Memory B cell (primary cell): ENCODE data around the gene NRSN1.

ENCODE experiments used
- ATAC-seq: fragments of 150-1000 bp; cut with Tn5 transposase; 2 replicates; pipeline ENCODE4 v1.10.0; 2021; ENCODE audit warnings: low read depth, mild to moderate bottlenecking, moderate library complexity
- DNase-seq, 2 donors: peaks; one replicate each; pipeline ENCODE4 v3.0.0; 2022; ENCODE audit warnings: low spot score in 2 of 2
- H3K27ac Mint-ChIP-seq: one replicate; pipeline ENCODE4 v1.8.0; 2022; ENCODE audit warnings: mild to moderate bottlenecking, moderate library complexity, mixed read lengths
- H3K27me3 Mint-ChIP-seq: one replicate; pipeline ENCODE4 v1.8.0; 2022; ENCODE audit warnings: mixed read lengths
- H3K36me3 Mint-ChIP-seq: one replicate; pipeline ENCODE4 v1.8.0; 2022; ENCODE audit warnings: mild to moderate bottlenecking, mixed read lengths
- H3K4me1 Mint-ChIP-seq: one replicate; pipeline ENCODE4 v1.8.0; 2022; ENCODE audit warnings: mixed read lengths
- H3K4me3 Mint-ChIP-seq: one replicate; pipeline ENCODE4 v1.8.0; 2022; ENCODE audit warnings: mild to moderate bottlenecking, moderate library complexity, mixed read lengths
- H3K9me3 Mint-ChIP-seq: one replicate; pipeline ENCODE4 v1.8.0; 2022; ENCODE audit warnings: mixed read lengths

NRSN1 gene

DNA sequence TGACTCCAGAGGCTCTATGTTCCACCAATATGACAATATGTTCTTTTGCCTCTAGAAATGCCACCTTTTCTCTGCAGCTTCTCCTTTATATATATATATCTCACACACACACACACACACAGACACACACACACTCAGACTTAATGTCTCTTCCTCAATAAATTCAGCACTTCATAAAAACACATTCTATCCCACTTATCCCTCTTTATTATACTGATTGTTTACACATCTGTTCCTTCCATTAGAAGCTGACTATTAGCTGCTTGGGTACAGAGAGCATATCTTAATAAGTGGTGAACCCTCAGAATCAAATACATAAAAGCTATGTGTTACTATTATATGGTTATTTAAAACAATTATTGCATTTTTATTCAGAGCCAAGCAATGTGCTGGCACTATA lies 23.3 kb downstream of the NRSN1 start:
- no peak for DNase-seq
- peaks cover 2% of the 10 kb centered on the region for H3K36me3 Mint-ChIP-seq
- no peak overlapping the region for H3K4me3 Mint-ChIP-seq
- H3K27ac Mint-ChIP-seq: no peak overlapping the region
- H3K27me3 Mint-ChIP-seq: peaks cover 2% of the 10 kb centered on the region
- H3K9me3 Mint-ChIP-seq: peaks cover 3% of the 10 kb centered on the region
- H3K4me1 Mint-ChIP-seq: no peaks in the 10 kb centered on the region
- ATAC-seq: no peak

DNA sequence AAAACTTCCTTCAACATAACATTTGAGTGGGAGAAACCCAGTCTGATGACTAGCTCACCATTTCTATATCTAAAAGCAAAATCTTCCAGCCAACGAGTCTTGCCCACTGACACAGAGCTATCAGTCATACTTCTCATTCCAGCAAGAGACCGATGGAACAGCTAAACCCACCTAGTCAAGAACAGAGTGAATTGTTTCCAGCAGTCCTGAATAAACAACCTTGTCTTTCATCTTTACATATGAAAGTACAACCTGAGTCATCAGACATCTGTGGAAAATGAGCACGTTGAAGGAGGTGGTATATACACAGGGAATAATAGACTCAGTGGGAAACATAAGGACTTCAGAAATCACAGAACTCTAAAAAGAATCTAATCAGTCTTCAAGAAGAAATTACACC lies 23.8 kb downstream of the NRSN1 start:
- Mint-ChIP-seq H3K27ac (no peak overlapping the region), H3K27me3 (peaks cover 2% of the 10 kb centered on the region), H3K36me3 (peaks cover 2% of the 10 kb centered on the region), H3K9me3 (peaks cover 3% of the 10 kb centered on the region), H3K4me3 (no peak overlapping the region), H3K4me1 (no peaks in the 10 kb centered on the region)
- DNase-seq (no peak), ATAC-seq (no peak)

DNA sequence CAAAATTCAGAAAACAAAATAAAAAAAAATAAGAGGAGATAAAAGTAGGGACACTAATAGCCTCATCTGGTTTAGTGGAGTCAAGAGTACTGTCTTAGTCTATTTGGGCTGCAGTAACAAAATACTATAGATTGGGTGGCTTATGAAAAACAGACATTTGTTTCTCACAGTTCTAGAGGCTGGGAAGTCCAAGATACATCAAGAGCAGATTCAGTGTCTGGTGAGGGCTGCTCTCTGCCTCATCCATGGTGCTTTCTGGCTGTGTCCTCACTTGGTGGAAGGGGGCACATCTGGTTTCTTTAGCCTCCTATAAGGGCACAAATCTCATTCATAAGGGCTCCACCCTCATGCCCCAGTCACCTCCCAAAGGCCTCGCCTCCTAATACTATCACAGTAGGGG lies 26.0 kb downstream of the NRSN1 start:
- ATAC-seq: no peak
- H3K27ac Mint-ChIP-seq: no peak overlapping the region
- peaks cover 2% of the 10 kb centered on the region for H3K36me3 Mint-ChIP-seq
- H3K4me1 Mint-ChIP-seq: no peaks in the 10 kb centered on the region
- H3K9me3 Mint-ChIP-seq: peaks cover 3% of the 10 kb centered on the region
- DNase-seq: no peak
- H3K27me3 Mint-ChIP-seq: peaks cover 4% of the 10 kb centered on the region
- H3K4me3 Mint-ChIP-seq: no peak overlapping the region

DNA sequence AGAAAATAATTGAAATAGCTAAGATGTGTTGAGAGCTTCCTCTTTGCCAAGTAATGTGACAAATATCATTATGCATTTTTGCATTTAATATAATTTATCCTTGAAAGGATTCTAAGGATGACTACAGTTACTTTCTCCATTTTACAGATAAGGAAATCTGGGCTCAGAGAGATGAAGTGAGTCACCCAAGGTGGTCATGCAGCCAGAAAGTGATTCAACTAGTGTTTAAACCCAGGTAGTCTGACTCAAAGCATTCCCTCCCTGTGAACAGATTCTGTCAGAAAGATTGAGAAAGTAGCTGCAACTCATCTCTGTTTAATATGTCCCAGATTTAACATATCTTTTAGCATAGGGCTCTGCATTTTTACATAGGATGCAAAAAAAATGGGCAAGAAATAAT lies 28.1 kb downstream of the NRSN1 start:
- Mint-ChIP-seq H3K36me3 (peaks cover 2% of the 10 kb centered on the region), H3K4me3 (no peak overlapping the region), H3K27me3 (peaks cover 4% of the 10 kb centered on the region), H3K4me1 (no peaks in the 10 kb centered on the region), H3K27ac (no peak overlapping the region), H3K9me3 (peaks cover 3% of the 10 kb centered on the region)
- DNase-seq: no peak
- no peak for ATAC-seq

DNA sequence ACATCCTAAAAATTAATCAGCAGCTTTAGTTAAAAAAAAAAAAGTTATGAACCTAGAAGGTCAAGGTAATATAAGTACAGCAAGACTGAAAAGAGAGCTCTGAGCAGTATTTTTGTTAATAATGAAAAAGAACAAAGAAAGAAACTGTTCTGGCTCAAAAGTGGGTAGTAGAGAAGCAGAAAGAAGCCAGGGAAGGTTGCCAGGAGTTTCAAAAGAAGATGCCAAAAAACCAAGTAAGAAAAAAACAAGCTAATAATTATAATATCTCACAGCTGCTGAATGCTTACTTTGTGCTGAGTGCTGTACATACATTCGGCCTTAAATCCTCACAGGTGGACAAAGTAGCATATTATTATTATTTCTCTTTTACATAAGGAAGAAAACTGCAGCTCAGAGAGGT lies 31.9 kb downstream of the NRSN1 start:
- Mint-ChIP-seq H3K27ac (no peak overlapping the region), H3K4me1 (no peaks in the 10 kb centered on the region), H3K9me3 (peaks cover 3% of the 10 kb centered on the region), H3K27me3 (peaks cover 2% of the 10 kb centered on the region), H3K36me3 (no peaks in the 10 kb centered on the region), H3K4me3 (no peak overlapping the region)
- no peak for DNase-seq
- no peak for ATAC-seq

DNA sequence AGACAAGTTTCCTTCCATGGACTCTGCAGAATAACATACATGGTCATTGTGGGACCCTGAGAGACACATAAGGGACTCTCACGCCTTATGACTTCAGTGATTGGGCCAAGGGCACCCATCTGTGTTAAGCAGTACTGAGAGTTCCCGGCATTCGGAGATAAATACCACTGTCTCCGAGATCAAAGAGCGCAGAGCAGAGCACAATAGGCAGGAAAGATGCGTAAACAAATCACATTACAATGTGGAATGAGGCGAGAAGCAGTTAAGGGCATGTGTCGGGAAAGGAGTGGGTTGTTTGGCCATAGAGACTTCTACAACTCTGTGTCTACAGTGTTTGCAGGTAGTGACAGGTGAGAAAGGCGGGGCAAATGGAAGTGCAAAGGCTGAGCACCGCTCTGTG lies 57.6 kb downstream of the NRSN1 start:
- no peaks in the 10 kb centered on the region for H3K4me1 Mint-ChIP-seq
- no peak for ATAC-seq
- no peaks in the 10 kb centered on the region for H3K36me3 Mint-ChIP-seq
- H3K9me3 Mint-ChIP-seq: peaks cover 4% of the 10 kb centered on the region
- peaks cover 3% of the 10 kb centered on the region for H3K27me3 Mint-ChIP-seq
- no peak for DNase-seq
- H3K4me3 Mint-ChIP-seq: no peak overlapping the region
- H3K27ac Mint-ChIP-seq: no peak overlapping the region

DNA sequence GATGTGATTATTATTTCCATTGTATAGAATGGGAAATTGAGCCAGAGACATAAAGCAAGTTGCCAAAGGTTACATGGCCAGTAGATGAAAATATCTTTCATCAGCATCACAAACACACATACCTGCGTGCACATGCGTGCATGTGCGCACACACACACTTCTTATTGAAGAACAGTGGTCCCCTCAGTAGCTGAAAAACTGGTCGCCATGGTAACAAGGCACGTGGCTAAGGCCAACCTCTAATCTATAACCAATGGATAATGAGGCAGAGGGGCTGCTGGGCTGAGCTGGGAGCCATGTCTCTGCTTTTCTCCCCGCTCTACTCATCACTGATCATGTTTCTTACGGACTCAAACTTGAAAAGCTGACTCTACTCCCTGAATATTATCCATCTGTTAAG lies 60.3 kb downstream of the NRSN1 start:
- no peak overlapping the region for H3K27ac Mint-ChIP-seq
- no peak for DNase-seq

DNA sequence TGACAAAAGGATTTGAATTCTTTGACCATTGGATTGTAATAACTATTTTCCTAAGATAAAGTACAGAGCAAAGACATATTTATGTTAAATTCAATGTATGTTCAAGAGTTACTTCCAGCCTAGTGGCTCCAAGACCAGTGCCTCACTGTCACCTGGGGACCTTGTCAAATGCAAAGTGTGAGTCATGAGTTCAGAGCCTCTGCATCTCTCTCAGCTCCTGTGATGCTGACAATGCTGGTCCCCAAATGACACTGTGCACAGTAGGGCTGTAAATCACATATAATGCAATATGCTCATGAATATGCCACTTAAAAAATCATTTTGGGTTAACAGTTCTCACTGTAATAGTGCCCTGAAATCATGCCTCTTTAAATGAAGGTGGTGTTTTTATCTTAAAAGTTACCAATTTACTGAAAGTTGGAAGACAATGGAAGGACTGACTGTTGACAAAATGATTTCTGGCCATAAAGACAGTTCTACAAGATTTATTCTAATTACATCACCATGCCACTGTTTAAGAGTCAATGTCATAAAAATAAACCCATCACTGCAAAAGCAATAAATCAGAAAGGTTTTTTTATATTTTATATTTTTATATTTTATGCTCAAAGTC lies 62.1 kb downstream of the NRSN1 start:
- Mint-ChIP-seq H3K4me3 (no peak overlapping the region), H3K4me1 (no peaks in the 10 kb centered on the region), H3K36me3 (no peaks in the 10 kb centered on the region), H3K27me3 (peaks cover 9% of the 10 kb centered on the region), H3K9me3 (peaks cover 4% of the 10 kb centered on the region), H3K27ac (no peak overlapping the region)
- no peak for ATAC-seq
- no peak for DNase-seq

More for the DNA sequence above, 60.3 kb downstream of the NRSN1 start:
- Mint-ChIP-seq H3K9me3 (peaks cover 1% of the 10 kb centered on the region), H3K4me1 (no peaks in the 10 kb centered on the region), H3K27me3 (peaks cover 3% of the 10 kb centered on the region), H3K4me3 (no peak overlapping the region), H3K36me3 (no peaks in the 10 kb centered on the region)
- ATAC-seq: no peak

DNA sequence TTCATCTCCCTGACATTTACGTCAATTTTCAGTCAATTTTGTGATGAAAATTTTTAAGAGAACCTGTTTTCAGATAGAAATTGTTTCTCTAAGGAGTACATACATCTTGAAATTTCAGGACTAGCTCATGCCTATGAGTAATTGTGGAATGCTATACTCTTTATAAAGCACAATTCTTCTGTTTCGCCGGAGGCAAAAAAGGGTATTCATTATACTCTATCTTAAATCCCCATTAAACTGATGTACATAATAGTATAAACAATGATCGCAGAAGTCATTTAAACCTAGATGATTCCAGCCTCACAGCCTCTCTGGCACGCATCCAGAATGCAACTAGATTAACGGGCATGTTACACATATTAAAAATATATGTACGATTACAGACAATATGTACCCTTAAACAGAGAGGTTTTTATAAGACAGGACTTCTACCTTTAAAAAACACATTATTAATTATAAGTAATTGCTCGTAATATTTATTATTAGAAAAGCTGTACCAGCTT lies 62.6 kb downstream of the NRSN1 start:
- Mint-ChIP-seq H3K9me3 (peaks cover 4% of the 10 kb centered on the region), H3K27ac (no peak overlapping the region), H3K36me3 (no peaks in the 10 kb centered on the region), H3K4me1 (no peaks in the 10 kb centered on the region), H3K27me3 (peaks cover 7% of the 10 kb centered on the region), H3K4me3 (no peak overlapping the region)
- DNase-seq (no peak), ATAC-seq (no peak)

DNA sequence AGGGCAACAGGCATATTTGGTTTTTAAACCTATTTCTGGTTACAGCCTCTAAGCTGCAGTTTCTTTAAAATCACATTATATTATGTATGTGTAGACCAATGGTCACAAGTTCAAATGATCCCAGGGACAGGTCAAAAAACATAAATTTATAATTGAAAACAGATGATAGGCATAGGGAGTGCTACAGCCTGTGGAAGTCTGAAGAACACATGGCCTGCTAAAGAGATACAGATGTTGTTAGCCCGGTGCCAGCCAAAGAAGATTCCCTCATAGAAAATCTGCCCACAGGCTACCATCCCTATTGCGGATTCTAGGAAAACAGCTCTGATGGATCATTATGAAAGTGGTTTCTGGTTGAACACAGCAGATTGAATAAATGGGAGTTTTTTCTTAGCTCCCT lies 65.3 kb downstream of the NRSN1 start:
- H3K4me3 Mint-ChIP-seq: no peak overlapping the region
- peaks cover 4% of the 10 kb centered on the region for H3K9me3 Mint-ChIP-seq
- ATAC-seq (no peak), DNase-seq (no peak)
- H3K27ac Mint-ChIP-seq: no peak overlapping the region
- H3K36me3 Mint-ChIP-seq: no peaks in the 10 kb centered on the region
- peaks cover 7% of the 10 kb centered on the region for H3K27me3 Mint-ChIP-seq
- H3K4me1 Mint-ChIP-seq: no peaks in the 10 kb centered on the region

DNA sequence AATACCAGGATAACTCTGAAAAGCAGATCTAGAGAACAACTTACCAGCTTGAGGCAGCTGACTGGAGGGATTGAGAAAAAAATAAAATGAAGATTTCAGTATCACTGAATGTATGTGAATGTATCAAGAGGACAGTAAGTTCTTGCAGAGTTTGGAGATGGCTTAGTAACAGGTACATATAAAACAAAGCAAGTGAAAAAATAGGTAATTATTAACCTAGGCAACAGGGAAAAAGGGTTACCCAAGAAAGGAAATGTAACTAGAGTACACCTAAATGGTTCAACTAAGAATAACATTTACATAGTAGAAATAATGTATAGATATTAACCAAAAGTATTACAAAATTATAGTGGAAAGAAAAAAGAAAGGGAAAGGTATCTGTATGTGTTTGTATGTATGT lies 67.3 kb downstream of the NRSN1 start:
- Mint-ChIP-seq H3K27ac (no peak overlapping the region), H3K4me1 (no peaks in the 10 kb centered on the region), H3K36me3 (no peaks in the 10 kb centered on the region), H3K9me3 (peaks cover 4% of the 10 kb centered on the region), H3K4me3 (no peak overlapping the region), H3K27me3 (peaks cover 6% of the 10 kb centered on the region)
- DNase-seq (no peak), ATAC-seq (no peak)

DNA sequence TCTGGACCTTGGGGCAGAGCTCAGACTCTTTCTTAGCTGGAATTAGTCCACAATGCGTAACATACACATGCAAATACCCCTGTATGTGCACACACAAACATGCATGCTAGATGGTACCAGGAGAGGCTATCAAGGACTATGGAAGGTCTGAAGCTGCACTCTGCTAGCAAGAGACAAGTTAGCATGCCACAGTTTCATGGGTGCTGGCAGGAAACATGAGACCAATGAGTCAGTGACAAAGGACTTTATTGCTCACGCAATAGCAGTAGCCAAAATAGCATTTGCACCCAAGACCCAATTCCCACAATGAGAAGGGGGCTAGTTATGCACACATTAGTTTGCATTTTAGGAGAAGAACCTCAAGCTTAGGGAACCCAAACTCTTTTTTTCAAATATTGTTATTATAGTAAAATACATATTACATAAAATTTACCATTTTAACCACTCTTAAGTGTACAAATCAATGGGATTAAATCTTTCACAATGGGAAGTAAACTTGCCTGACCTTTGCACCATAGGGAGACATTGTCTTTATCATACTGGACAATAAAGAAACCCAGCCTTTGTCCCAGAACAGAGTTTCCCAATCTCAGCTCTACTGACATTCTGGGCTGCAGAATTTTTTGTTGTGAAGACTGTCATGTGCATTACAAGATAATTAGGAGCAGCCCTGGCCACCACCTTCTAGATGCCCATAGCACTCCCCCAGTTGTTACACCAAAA lies 69.1 kb downstream of the NRSN1 start:
- H3K27me3 Mint-ChIP-seq: peaks cover 11% of the 10 kb centered on the region
- ATAC-seq (no peak), DNase-seq (no peak)
- no peaks in the 10 kb centered on the region for H3K36me3 Mint-ChIP-seq
- no peaks in the 10 kb centered on the region for H3K4me1 Mint-ChIP-seq
- H3K9me3 Mint-ChIP-seq: peaks cover 6% of the 10 kb centered on the region
- no peak overlapping the region for H3K27ac Mint-ChIP-seq
- no peak overlapping the region for H3K4me3 Mint-ChIP-seq

DNA sequence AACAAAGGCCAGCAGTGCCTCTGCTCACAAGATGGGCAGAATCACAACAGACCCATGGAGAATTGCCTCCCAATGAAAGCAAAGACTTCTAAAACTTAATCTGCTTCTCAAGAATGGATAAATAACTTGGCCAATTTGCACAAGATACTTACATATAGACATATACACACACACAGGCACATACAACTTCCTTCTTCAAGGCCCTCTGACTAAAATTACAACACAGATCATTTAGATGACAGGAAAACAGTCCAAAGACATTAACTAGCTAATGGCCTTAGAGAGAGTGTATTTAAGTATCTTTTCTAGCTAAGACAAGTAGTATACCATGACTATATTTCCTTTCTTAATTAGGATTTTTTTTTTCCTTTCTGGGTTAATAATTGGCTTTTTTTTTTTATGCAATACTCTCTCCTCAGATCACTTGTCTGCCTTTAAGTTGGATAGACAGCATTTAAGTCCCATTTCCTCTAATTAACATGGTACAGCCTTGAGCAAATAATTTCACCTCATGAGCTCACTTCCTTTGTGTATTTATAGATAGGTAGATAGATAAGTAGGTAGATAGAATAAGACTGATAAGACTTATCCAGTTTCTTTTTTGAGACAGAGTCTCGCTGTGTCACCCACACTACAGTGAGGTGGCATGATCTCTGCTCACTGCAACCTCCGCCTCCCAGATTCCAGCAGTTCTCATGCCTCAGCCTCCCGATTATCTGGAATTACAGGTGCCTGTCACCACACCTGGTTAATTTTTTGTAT lies 70.0 kb downstream of the NRSN1 start:
- Mint-ChIP-seq H3K27ac (no peak overlapping the region), H3K9me3 (peaks cover 6% of the 10 kb centered on the region), H3K27me3 (peaks cover 11% of the 10 kb centered on the region), H3K4me1 (no peaks in the 10 kb centered on the region), H3K4me3 (no peak overlapping the region), H3K36me3 (no peaks in the 10 kb centered on the region)
- no peak for ATAC-seq
- DNase-seq: no peak
